Ascending aorta (tissue), 2 donors: ENCODE results near the gene AQP12B. TPM values are rescaled to one million over a fixed set of nuclear protein-coding genes. Genes with fewer than 3 reads are reported as not detected.

Experiments
- DNase-seq, 2 donors: peaks; one replicate each; pipeline ENCODE4 v3.0.0-alpha.2; 2019; ENCODE audit warnings: low spot score in 2 of 2
- H3K27ac ChIP-seq, 2 donors: fragments of 200-600 bp; sonication (generic); one replicate each; pipeline ENCODE4 v1.5.1; 2016 to 2017; ENCODE audit warnings: mild to moderate bottlenecking in 1 of 2
- H3K27me3 ChIP-seq: fragments of 200-600 bp; sonication (generic); one replicate; pipeline ENCODE4 v1.5.1; 2017
- H3K36me3 ChIP-seq, 2 donors: fragments of 200-600 bp; sonication (generic); one replicate each; pipeline ENCODE4 v1.5.1; 2016
- H3K4me1 ChIP-seq, 2 donors: fragments of 200-600 bp; sonication (generic); one replicate each; pipeline ENCODE4 v1.5.1; 2016 to 2017; ENCODE audit warnings: mild to moderate bottlenecking in 1 of 2
- H3K4me3 ChIP-seq, 2 donors: fragments of 200-600 bp; sonication (generic); one replicate each; pipeline ENCODE4 v1.5.1; 2016 to 2017; ENCODE audit warnings: mild to moderate bottlenecking in 1 of 2
- H3K9me3 ChIP-seq, 2 donors: fragments of 200-600 bp; sonication (generic); one replicate each; pipeline ENCODE4 v1.5.1; 2016
- intact Hi-C: fragments of 100-400 bp; cut with DNase I; formaldehyde crosslinking; loops from one replicate; pipeline ENCODE4 v1.15.1; 2023
- total RNA-seq: library from RNA; depleted of rRNA; stranded (reverse); fragments of >200 nt; gene quantifications from one replicate; pipeline ENCODE4 v1.1.0, GENCODE V29; 2016
- TF ChIP-seq, protein P1 (sequence below), 3 experiments: fragments of 200-600 bp in 2 of 3; fragments of 450-650 bp in 1 of 3; sonication (generic) in 2 of 3; IDR thresholded peaks; one replicate each; pipeline ENCODE4 v1.5.1; 2016 to 2019; ENCODE audit warnings: antibody characterized with exemption in 3 of 3, mild to moderate bottlenecking in 1 of 3, moderate library complexity in 1 of 3

The AQP12B gene
- total RNA-seq, 1 donor from 2014 or later: not detected

DNA sequence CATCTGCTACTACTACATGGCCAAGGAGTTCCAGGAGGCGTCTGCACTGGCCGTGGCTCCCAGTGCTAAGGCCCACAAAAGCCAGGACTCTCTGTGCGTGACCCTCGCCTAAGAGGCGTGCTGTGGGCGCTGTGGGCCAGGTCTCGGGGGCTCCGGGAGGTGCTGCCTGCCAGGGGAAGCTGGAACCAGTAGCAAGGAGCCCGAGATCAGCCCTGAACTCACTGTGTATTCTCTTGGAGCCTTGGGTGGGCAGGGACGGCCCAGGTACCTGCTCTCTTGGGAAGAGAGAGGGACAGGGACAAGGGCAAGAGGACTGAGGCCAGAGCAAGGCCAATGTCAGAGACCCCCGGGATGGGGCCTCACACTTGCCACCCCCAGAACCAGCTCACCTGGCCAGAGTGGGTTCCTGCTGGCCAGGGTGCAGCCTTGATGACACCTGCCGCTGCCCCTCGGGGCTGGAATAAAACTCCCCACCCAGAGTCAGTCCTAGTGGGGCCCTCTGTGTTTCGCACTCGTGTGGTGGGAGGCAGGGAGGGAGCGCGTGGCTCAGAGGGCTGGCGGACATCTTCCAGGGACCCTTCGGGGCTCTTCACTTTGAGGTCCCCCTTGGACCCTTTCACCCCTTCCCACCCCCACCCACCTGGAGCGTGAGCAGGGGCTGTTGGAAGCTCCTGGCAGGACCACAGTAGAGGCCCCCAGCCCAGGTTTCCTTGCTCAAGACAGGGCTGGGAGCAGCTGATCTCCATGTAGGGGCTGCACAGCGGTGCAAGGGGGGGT, 51.7 kb downstream of the AQP12B start:
- TF ChIP-seq, protein P1, sequence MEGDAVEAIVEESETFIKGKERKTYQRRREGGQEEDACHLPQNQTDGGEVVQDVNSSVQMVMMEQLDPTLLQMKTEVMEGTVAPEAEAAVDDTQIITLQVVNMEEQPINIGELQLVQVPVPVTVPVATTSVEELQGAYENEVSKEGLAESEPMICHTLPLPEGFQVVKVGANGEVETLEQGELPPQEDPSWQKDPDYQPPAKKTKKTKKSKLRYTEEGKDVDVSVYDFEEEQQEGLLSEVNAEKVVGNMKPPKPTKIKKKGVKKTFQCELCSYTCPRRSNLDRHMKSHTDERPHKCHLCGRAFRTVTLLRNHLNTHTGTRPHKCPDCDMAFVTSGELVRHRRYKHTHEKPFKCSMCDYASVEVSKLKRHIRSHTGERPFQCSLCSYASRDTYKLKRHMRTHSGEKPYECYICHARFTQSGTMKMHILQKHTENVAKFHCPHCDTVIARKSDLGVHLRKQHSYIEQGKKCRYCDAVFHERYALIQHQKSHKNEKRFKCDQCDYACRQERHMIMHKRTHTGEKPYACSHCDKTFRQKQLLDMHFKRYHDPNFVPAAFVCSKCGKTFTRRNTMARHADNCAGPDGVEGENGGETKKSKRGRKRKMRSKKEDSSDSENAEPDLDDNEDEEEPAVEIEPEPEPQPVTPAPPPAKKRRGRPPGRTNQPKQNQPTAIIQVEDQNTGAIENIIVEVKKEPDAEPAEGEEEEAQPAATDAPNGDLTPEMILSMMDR (IDR thresholded peaks at IDR 0.05): no peak
- Histone ChIP-seq H3K9me3 (no peaks in the 10 kb centered on the region), H3K4me1 (no peaks in the 10 kb centered on the region), H3K27ac (no peak overlapping the region), H3K27me3 (no peaks in the 10 kb centered on the region), H3K36me3 (no peaks in the 10 kb centered on the region), H3K4me3 (no peak overlapping the region)
- DNase-seq: peak in 1 of 2 donors; percentile 56
- intact Hi-C loops: no loop called here

DNA sequence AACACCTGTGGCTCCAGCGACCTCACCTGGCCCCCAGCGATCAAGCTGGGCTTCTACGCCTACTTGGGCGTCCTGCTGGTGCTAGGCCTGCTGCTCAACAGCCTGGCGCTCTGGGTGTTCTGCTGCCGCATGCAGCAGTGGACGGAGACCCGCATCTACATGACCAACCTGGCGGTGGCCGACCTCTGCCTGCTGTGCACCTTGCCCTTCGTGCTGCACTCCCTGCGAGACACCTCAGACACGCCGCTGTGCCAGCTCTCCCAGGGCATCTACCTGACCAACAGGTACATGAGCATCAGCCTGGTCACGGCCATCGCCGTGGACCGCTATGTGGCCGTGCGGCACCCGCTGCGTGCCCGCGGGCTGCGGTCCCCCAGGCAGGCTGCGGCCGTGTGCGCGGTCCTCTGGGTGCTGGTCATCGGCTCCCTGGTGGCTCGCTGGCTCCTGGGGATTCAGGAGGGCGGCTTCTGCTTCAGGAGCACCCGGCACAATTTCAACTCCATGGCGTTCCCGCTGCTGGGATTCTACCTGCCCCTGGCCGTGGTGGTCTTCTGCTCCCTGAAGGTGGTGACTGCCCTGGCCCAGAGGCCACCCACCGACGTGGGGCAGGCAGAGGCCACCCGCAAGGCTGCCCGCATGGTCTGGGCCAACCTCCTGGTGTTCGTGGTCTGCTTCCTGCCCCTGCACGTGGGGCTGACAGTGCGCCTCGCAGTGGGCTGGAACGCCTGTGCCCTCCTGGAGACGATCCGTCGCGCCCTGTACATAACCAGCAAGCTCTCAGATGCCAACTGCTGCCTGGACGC, 52.5 kb downstream of the AQP12B start:
- H3K9me3 ChIP-seq: no peaks in the 10 kb centered on the region
- no peaks in the 10 kb centered on the region for H3K4me1 ChIP-seq
- peak in 1 of 2 donors; percentile 60 for DNase-seq
- intact Hi-C loops: no loop called here
- H3K27me3 ChIP-seq: no peaks in the 10 kb centered on the region
- H3K36me3 ChIP-seq: no peaks in the 10 kb centered on the region
- no peak overlapping the region for H3K4me3 ChIP-seq
- TF ChIP-seq, protein P1 (IDR thresholded peaks at IDR 0.05): no peak
- H3K27ac ChIP-seq: no peak overlapping the region

DNA sequence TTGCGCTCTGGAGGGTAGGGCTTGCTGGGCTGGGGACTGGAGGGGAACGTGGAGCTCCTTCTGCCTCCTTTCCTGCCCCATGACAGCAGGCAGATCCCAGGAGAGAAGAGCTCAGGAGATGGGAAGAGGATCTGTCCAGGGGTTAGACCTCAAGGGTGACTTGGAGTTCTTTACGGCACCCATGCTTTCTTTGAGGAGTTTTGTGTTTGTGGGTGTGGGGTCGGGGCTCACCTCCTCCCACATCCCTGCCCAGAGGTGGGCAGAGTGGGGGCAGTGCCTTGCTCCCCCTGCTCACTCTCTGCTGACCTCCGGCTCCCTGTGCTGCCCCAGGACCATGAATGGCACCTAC, 53.1 kb downstream of the AQP12B start:
- Histone ChIP-seq H3K27ac (no peak overlapping the region), H3K4me3 (no peak overlapping the region), H3K9me3 (no peaks in the 10 kb centered on the region), H3K4me1 (no peaks in the 10 kb centered on the region), H3K27me3 (no peaks in the 10 kb centered on the region), H3K36me3 (no peaks in the 10 kb centered on the region)
- intact Hi-C loops: no loop called here
- TF ChIP-seq, protein P1 (IDR thresholded peaks at IDR 0.05): no peak
- DNase-seq: no peak

DNA sequence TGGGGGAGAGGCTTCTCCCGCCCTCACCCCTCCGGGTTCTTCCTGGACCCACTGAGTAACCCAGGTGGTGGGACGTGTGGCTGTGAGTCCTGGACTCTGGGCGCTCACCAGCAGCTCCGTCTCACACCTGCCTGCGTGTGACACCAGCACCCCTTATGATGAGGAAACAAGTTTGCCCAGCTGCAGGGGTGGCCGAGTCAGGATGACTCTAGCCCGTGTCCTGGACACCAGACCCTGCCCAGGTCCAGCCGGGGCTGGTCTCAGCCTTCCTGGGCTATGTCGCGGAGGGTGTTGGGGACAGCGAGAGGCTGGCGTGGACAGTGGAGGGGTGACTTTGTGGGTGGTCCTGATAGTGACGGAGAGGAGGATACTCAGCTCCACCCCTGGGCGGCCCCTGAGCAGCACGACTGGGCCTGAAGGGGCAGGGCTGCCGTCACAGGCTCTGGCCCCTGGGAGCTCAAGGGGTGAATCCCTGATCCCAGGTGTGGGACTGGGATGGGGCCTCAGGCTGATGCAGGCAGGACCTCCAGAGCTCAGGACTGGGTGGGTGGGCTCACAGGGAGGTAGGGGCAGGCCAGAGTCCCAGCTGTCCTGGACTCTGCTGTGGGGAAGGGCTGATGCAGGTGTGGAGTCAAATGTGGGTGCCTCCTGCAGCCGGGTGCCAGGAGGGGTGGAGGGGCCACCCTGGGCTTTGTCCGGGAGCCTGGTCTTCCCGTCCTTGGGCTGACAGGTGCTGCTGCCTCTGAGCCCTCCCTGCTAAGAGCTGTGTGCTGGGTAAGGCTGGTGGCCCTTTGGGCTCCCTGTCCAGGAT, 53.7 kb downstream of the AQP12B start:
- H3K4me1 ChIP-seq: no peaks in the 10 kb centered on the region
- no peaks in the 10 kb centered on the region for H3K9me3 ChIP-seq
- no peaks in the 10 kb centered on the region for H3K36me3 ChIP-seq
- TF ChIP-seq, protein P1 (IDR thresholded peaks at IDR 0.05): no peak
- no peaks in the 10 kb centered on the region for H3K27me3 ChIP-seq
- intact Hi-C loops: no loop called here
- H3K27ac ChIP-seq: no peak overlapping the region
- DNase-seq: peak in 1 of 2 donors; percentile 55
- H3K4me3 ChIP-seq: no peak overlapping the region

DNA sequence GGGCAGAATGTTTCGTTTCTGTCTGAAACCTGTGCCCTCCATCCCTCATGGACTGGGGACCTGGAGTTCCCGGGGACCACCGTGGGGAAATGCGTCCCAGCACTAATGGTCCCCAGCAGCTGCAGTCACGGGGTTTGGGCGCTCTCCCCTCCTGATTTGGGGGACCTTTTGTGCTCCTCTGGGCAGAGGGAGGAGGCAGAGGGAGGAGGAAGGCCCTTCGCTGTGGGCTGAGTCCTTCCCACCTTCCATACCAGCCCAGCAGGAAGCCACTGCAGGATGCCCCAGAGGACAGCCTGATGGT, 54.2 kb downstream of the AQP12B start:
- TF ChIP-seq, protein P1 (IDR thresholded peaks at IDR 0.05): no peak
- Histone ChIP-seq H3K9me3 (no peaks in the 10 kb centered on the region), H3K27ac (no peak overlapping the region), H3K36me3 (no peaks in the 10 kb centered on the region), H3K4me1 (no peaks in the 10 kb centered on the region), H3K4me3 (no peak overlapping the region), H3K27me3 (no peaks in the 10 kb centered on the region)
- intact Hi-C loops: no loop called here
- DNase-seq: no peak
